NCI-H1092 treated with DMSO at 0.1 percent for 48 hours (cell line): Measurements from ENCODE around the gene ZMYND15.
A peak's percentile ranks its signal among the peaks of the same experiment; 100 is the strongest.

Experiments
- DNase-seq: peaks from one replicate; lab custom pipeline; 2025; lab: John Stamatoyannopoulos, UW

Gene ZMYND15

GRCh38 chr17:4786516-4786915 is 46.9 kb downstream of the ZMYND15 start:
- DNase-seq = no peak

GRCh38 chr17:4788159-4788806 is 48.6 kb downstream of the ZMYND15 start:
- DNase-seq = no peak

DNA sequence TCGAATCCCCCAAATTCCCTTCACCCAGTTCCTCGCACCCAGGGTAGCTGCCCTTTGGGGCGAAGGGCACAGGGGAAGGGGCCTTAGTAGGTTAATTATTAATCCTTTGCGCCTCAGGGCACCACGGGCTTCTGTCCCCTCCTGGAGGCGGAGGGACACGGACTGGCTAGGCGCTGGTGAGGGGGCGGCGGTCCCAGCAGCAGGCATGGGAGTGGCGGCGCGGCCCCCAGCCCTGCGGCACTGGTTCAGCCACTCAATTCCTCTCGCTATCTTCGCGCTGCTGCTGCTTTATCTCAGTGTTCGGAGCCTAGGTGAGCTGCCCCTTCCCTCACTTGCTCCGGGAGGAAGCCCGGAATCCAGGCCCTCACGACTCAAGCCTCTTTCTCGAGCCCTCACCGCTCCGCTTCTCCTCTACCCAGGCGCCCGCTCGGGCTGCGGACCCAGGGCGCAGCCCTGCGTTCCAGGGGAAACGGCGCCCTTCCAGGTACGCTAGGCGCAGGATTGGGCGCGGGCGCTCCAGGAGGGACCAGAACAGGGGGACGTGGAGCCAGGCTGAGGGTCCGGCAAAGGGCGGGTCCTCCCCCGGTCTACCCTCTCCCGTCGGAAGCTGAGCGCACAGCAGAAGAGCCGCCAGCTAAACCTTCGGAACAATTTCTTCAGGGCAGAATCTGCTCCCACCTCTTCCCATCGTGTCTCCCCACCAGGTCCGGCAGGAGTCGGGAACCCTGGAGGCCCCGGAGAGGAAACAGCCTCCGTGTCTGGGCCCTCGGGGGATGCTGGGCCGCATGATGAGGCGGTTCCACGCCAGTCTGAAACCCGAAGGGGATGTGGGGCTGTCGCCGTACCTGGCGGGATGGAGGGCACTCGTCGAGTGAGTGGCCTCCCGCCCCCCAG is 49.4 kb downstream of the ZMYND15 start, which contains the start of gene GLTPD2:
TSS of gene GLTPD2 (plus strand) at position 158 of the 894 bp plus-strand sequence. CDS start at position 206, 48 bp downstream.
- DNase-seq = peak; percentile 2

DNA sequence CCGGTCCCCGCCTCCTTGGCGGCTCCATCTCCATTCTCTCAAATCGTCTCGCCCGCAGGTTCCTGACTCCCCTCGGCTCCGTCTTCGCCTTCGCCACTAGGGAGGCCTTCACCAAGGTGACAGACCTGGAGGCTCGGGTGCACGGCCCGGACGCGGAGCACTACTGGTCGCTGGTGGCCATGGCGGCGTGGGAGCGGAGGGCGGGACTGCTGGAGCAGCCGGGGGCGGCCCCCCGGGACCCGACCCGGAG is 50.0 kb downstream of the ZMYND15 start:
- peak; percentile 40 for DNase-seq

- peak; percentile 58 for DNase-seq
These were observed 50.5 kb downstream of the ZMYND15 start for GRCh38 chr17:4789951-4790704.

GRCh38 chr17:4790705-4791088 is 51.1 kb downstream of the ZMYND15 start:
- no peak for DNase-seq

- DNase-seq = no peak
These were observed 55.5 kb downstream of the ZMYND15 start for GRCh38 chr17:4795168-4795567.
